HepG2 (cell line): ENCODE data around the gene UBALD1. TPM values are rescaled to one million over a fixed set of nuclear protein-coding genes. Genes with fewer than 3 reads are reported as not detected.

ENCODE experiments used
- ATAC-seq: fragments of 200-7000 bp; cut with Tn5 transposase; 3 replicates; pipeline ENCODE4 v1.9.1; 2020; ENCODE audit warnings: mild to moderate bottlenecking, moderate library complexity
- BruUV-seq: library from RNA; stranded (reverse); fragments of 400-500 nt; replicated peaks from 2 replicates; lab custom pipeline; 2021; lab: Mats Ljungman, UMichigan
- CTCF ChIA-PET: fragments of 300-600 bp; formaldehyde crosslinking; extraction: SDS; loops from one replicate; lab custom pipeline; 2021; ENCODE audit warnings: low total read pairs, inconsistent platforms, low intra/inter-chr PET ratio; lab: Yijun Ruan, JAX
- POLR2A ChIA-PET: fragments of 350-600 bp; sonication (Branson Sonifier 250); formaldehyde crosslinking; loops from one replicate; lab custom pipeline; 2020; ENCODE audit warnings: antibody characterized with exemption, inconsistent platforms; lab: Yijun Ruan, JAX
- DNase-seq: peaks from one replicate; pipeline ENCODE4 v3.0.0-alpha.2; 2015; ENCODE audit warnings: low spot score
- FAIRE-seq: peaks from 3 replicates; lab custom pipeline; 2011; peaks lifted over from hg19 to GRCh38; lab: Jason Lieb, UNC
- H2AFZ ChIP-seq: one replicate; pipeline ENCODE4 v1.6.1; 2011; ENCODE audit warnings: low read length, inconsistent platforms
- H3K27ac ChIP-seq: fragments of 300-600 bp; 3 replicates; pipeline ENCODE4 v1.8.0; 2011; ENCODE audit warnings: mixed run types, mild to moderate bottlenecking, mixed read lengths, low read length, inconsistent platforms; ENCODE audit not compliant: insufficient read depth; ENCODE audit errors: extremely low read length
- H3K27me3 ChIP-seq, 2 experiments: fragments of 200-600 bp in 1 of 2; 2 replicates in 1 of 2; 3 replicates in 1 of 2; pipeline versions ENCODE4 v1.6.0 to v1.8.0; 2011; ENCODE audit warnings: low read length in 2 of 2, mild to moderate bottlenecking in 2 of 2, moderate library complexity in 2 of 2, inconsistent platforms in 1 of 2; ENCODE audit not compliant: insufficient read depth in 2 of 2, control insufficient read depth in 1 of 2
- H3K36me3 ChIP-seq, 2 experiments: fragments of 200-600 bp in 1 of 2; replicated peaks in 1 of 2; 2 replicates in 1 of 2; 3 replicates in 1 of 2; pipeline versions ENCODE4 v1.5.1 to v1.8.0; 2011; ENCODE audit warnings: low read length in 2 of 2, inconsistent platforms in 1 of 2; ENCODE audit not compliant: insufficient read depth in 2 of 2, control insufficient read depth in 1 of 2
- H3K4me1 ChIP-seq: 2 replicates; pipeline ENCODE4 v1.5.1; 2012; ENCODE audit warnings: low read length, inconsistent platforms; ENCODE audit not compliant: insufficient read depth
- H3K4me2 ChIP-seq: 2 replicates; pipeline ENCODE4 v1.6.0; 2011; ENCODE audit warnings: low read depth, low read length, inconsistent platforms
- H3K4me3 ChIP-seq, 3 experiments: fragments of 200-600 bp in 1 of 3; sonication (generic), shearing (Covaris generic) in 1 of 3; replicated peaks in 1 of 3; 2 replicates each; pipeline ENCODE4 v1.5.1; 2011 to 2016; ENCODE audit warnings: low read length in 3 of 3, inconsistent platforms in 2 of 3, low read depth in 2 of 3, mild to moderate bottlenecking in 2 of 3, control low read depth in 1 of 3, mixed read lengths in 1 of 3; ENCODE audit not compliant: insufficient read depth in 1 of 3
- H3K79me2 ChIP-seq: one replicate; pipeline ENCODE4 v1.6.1; 2011; ENCODE audit warnings: low read length, inconsistent platforms; ENCODE audit not compliant: insufficient read depth
- H3K9ac ChIP-seq: 2 replicates; pipeline ENCODE4 v1.6.0; 2011; ENCODE audit warnings: mild to moderate bottlenecking, low read depth, low read length, inconsistent platforms; ENCODE audit not compliant: insufficient read depth
- H3K9me3 ChIP-seq: 2 replicates; pipeline ENCODE4 v1.5.1; 2012; ENCODE audit warnings: mild to moderate bottlenecking, low read length
- H4K20me1 ChIP-seq: 2 replicates; pipeline ENCODE4 v1.6.0; 2011; ENCODE audit warnings: inconsistent platforms, mild to moderate bottlenecking, low read length, moderate library complexity; ENCODE audit not compliant: insufficient read depth
- CTCF ChIP-seq: sonication (generic); formaldehyde crosslinking; IDR thresholded peaks from 2 replicates; pipeline ENCODE4 v1.5.0; 2020; ENCODE audit warnings: mild to moderate bottlenecking, missing genetic modification reagents, moderate library complexity
- HNF1B ChIP-seq: sonication (generic); formaldehyde crosslinking; IDR thresholded peaks from 2 replicates; pipeline ENCODE4 v1.5.1; 2020; ENCODE audit warnings: mild to moderate bottlenecking, moderate library complexity, missing genetic modification reagents
- MED8 ChIP-seq: sonication (generic); formaldehyde crosslinking; IDR thresholded peaks from 2 replicates; pipeline ENCODE4 v1.8.1; 2023; ENCODE audit warnings: mild to moderate bottlenecking, missing genetic modification reagents; ENCODE audit not compliant: insufficient replicate concordance
- PAXIP1 ChIP-seq: sonication (generic); formaldehyde crosslinking; conservative IDR thresholded peaks from 2 replicates; pipeline ENCODE4 v1.4.0; 2020; ENCODE audit warnings: mild to moderate bottlenecking, missing genetic modification reagents, moderate library complexity
- THAP8 ChIP-seq: sonication (generic); formaldehyde crosslinking; IDR thresholded peaks from 2 replicates; pipeline ENCODE4 v1.5.1; 2020; ENCODE audit warnings: missing genetic modification reagents, mild to moderate bottlenecking, borderline replicate concordance
- ZNF768 ChIP-seq: sonication (generic); formaldehyde crosslinking; IDR thresholded peaks from 2 replicates; pipeline ENCODE4 v1.4.0; 2020; ENCODE audit warnings: missing genetic modification reagents
- WGBS: methylation state at CpG from one replicate; pipeline ENCODE4 v1.1.6; 2017; ENCODE audit warnings: low lambda C conversion rate; 5-methylcytosine and 5-hydroxymethylcytosine counted together
- in situ Hi-C: cut with HindIII; loops from 2 replicates; pipeline ENCODE4 v1.10.0; 2017; ENCODE audit warnings: low pct_unique_long_range_greater_than_20kb; ENCODE audit not compliant: extremely low pct_ligation_motif_present
- intact Hi-C: fragments of 100-400 bp; cut with micrococcal nuclease; formaldehyde crosslinking; loops from one replicate; pipeline ENCODE4 v1.10.0; 2022; ENCODE audit not compliant: unreplicated experiment
- polyA plus RNA-seq, 8 experiments: library from polyadenylated mRNA; depleted of rRNA in 3 of 8; stranded (reverse) in 7 of 8; unstranded in 1 of 8; fragments of >200 nt; fragmentation: Illumina TruSeq in 4 of 8; extraction: Trizol in 4 of 8; gene quantifications; 2 replicates each; pipeline versions ENCODE4 v1.2.1 to v1.2.3, GENCODE V29; 2011 to 2016; ENCODE audit warnings: low read depth in 4 of 8, missing spikeins in 1 of 8, mixed read lengths in 1 of 8; ENCODE audit not compliant: insufficient read depth in 1 of 8
- total RNA-seq, 5 experiments: library from RNA; depleted of rRNA; stranded (reverse); fragments of >200 nt; fragmentation: Illumina TruSeq; extraction: Trizol; gene quantifications; 2 replicates each; pipeline ENCODE4 v1.2.3, GENCODE V29; 2016; ENCODE audit warnings: low read depth in 1 of 5

UBALD1 gene
- total and polyA plus RNA-seq, 2 of the 13 experiments (the other 11 are each of a cell fraction or from before 2014, with no cell fraction given), result 6.8 to 12.3 TPM

- Histone ChIP-seq H2AFZ (no peak overlapping the region), H3K4me2 (no peak overlapping the region), H3K4me1 (peaks cover 18% of the 10 kb centered on the region), H3K27me3 (no peaks in the 10 kb centered on the region), H4K20me1 (peaks cover 6% of the 10 kb centered on the region; the same call in 1 of the 2 replicates), H3K27ac (no peak overlapping the region), H3K9ac (no peak overlapping the region), H3K36me3 (peaks cover 17 to 23% of the 10 kb centered on the region in 2 experiments; a peak in 4 of 5 replicates), H3K9me3 (peaks cover 10% of the 10 kb centered on the region), H3K79me2 (peaks cover 68% of the 10 kb centered on the region), H3K4me3 (no peak overlapping the region)
- BruUV-seq, result no TSS peak
- 99% methylated on average over 9 of the region's 12 CpGs for WGBS
- TF ChIP-seq ZNF768 (CRISPR knock-in tag) (no peak), THAP8 (CRISPR knock-in tag) (no peak), MED8 (no peak)
- ChIA-PET POLR2A (no interaction called here), CTCF (no interaction called here)
- ATAC-seq, result no peak
- intact Hi-C loops (no loop called here), in situ Hi-C loops (no loop called here)
- DNase-seq, result no peak
- no peak for FAIRE-seq
These were observed 20.1 kb upstream of the UBALD1 start for GRCh38 chr16:4634768-4635167.

GRCh38 chr16:4633910-4634635 is 19.4 kb upstream of the UBALD1 start:
- ChIA-PET CTCF (no interaction called here), POLR2A (interaction anchor here (1.1 kb wide), 1 partner anchor 16 kb away, joined by 5 read pairs; no protein-coding TSS in a partner anchor)
- FAIRE-seq (no peak), ATAC-seq (no peak), DNase-seq (no peak)
- intact Hi-C loops, result no loop called here
- Histone ChIP-seq H3K36me3 (peaks cover 17 to 21% of the 10 kb centered on the region in 2 experiments; a peak in 4 of 5 replicates), H4K20me1 (peaks cover under 1% of the 10 kb centered on the region; the same call in 1 of the 2 replicates), H3K9ac (no peak overlapping the region), H3K4me1 (peaks cover 17% of the 10 kb centered on the region), H3K79me2 (peaks cover 66% of the 10 kb centered on the region), H3K27me3 (no peaks in the 10 kb centered on the region), H3K27ac (no peak overlapping the region), H2AFZ (no peak overlapping the region), H3K4me2 (no peak overlapping the region), H3K9me3 (peaks cover 10% of the 10 kb centered on the region), H3K4me3 (no peak overlapping the region)
- in situ Hi-C loops, result no loop called here
- no TSS peak for BruUV-seq
- WGBS, result 91% methylated on average over 20 of the region's 20 CpGs
- TF ChIP-seq PAXIP1 (peak; percentile 46; the same call in 1 of the 2 replicates), CTCF (CRISPR knock-in tag) (no peak), HNF1B (0 out of 2 replicates have a peak, but pooled peaks have one; percentile 11)
